CD4-positive, CD25-positive, alpha-beta regulatory T cell (primary cell): ENCODE measurements around the gene USP30. TPM values are rescaled to one million over a fixed set of nuclear protein-coding genes. Genes with fewer than 3 reads are reported as not detected.
"Not testable (repeated sequence)": the region's sequence is repeated elsewhere in the genome, so short reads cannot be mapped to it uniquely, and the experiment has no call there.

Experiments used
- ATAC-seq, 2 donors: fragments of 150-1000 bp; cut with Tn5 transposase; one replicate each; pipeline ENCODE4 v1.10.0; 2021; ENCODE audit warnings: low read depth in 2 of 2, moderate number of reproducible peaks in 2 of 2, moderate library complexity in 1 of 2
- DNase-seq, 3 donors: peaks; one replicate each; pipeline versions ENCODE4 v3.0.0 to v3.0.0-alpha.2; 2012 to 2022; ENCODE audit warnings: mixed read lengths in 1 of 3
- H3K27ac ChIP-seq: one replicate; pipeline ENCODE4 v1.7.0; 2013; ENCODE audit warnings: mild to moderate bottlenecking, low read length; ENCODE audit not compliant: insufficient read depth, poor library complexity, severe bottlenecking
- H3K27me3 ChIP-seq: one replicate; pipeline ENCODE4 v1.7.0; 2013; ENCODE audit warnings: low read length; ENCODE audit not compliant: control insufficient read depth, insufficient read depth
- H3K36me3 ChIP-seq: one replicate; pipeline ENCODE4 v1.7.0; 2013; ENCODE audit warnings: mild to moderate bottlenecking, low read length, moderate library complexity; ENCODE audit not compliant: control insufficient read depth, insufficient read depth
- H3K4me1 ChIP-seq: 2 replicates; pipeline ENCODE4 v1.7.0; 2013; ENCODE audit warnings: mild to moderate bottlenecking, low read length; ENCODE audit not compliant: insufficient read depth, control insufficient read depth, poor library complexity, severe bottlenecking
- H3K4me3 ChIP-seq: one replicate; pipeline ENCODE4 v1.7.0; 2013; ENCODE audit warnings: low read depth, mild to moderate bottlenecking, low read length, moderate library complexity
- H3K9me3 ChIP-seq, 2 experiments: 1 replicate in 1 of 2; 2 replicates in 1 of 2; pipeline ENCODE4 v1.7.0; 2013; ENCODE audit warnings: low read length in 2 of 2, mild to moderate bottlenecking in 1 of 2, moderate library complexity in 1 of 2; ENCODE audit not compliant: control insufficient read depth in 2 of 2
- H3K27ac Mint-ChIP-seq, 3 donors: one replicate each; pipeline ENCODE4 v1.8.0; 2020 to 2022; ENCODE audit warnings: mild to moderate bottlenecking in 3 of 3, mixed read lengths in 3 of 3, moderate library complexity in 2 of 3
- H3K27me3 Mint-ChIP-seq: one replicate; pipeline ENCODE4 v1.8.0; 2022; ENCODE audit warnings: mild to moderate bottlenecking, mixed read lengths
- H3K36me3 Mint-ChIP-seq: one replicate; pipeline ENCODE4 v1.8.0; 2020; ENCODE audit warnings: mixed read lengths
- H3K4me1 Mint-ChIP-seq, 4 donors: one replicate each; pipeline ENCODE4 v1.8.0; 2020 to 2022; ENCODE audit warnings: mixed read lengths in 4 of 4, mild to moderate bottlenecking in 1 of 4
- H3K4me3 Mint-ChIP-seq, 4 donors: one replicate each; pipeline ENCODE4 v1.8.0; 2020 to 2022; ENCODE audit warnings: mild to moderate bottlenecking in 4 of 4, mixed read lengths in 4 of 4, moderate library complexity in 3 of 4
- H3K9me3 Mint-ChIP-seq, 7 donors: one replicate each; pipeline ENCODE4 v1.8.0; 2020 to 2022; ENCODE audit warnings: mixed read lengths in 7 of 7, mild to moderate bottlenecking in 3 of 7, moderate library complexity in 2 of 7
- polyA plus RNA-seq, 4 donors: library from polyadenylated mRNA; unstranded; fragments of 300-500 nt; fragmentation: Illumina TruSeq; gene quantifications; one replicate each; pipeline ENCODE4 v1.2.3, GENCODE V29; 2021
- total RNA-seq: library from RNA; stranded (reverse); gene quantifications from one replicate; pipeline ENCODE4 v1.2.3, GENCODE V29; 2022

The USP30 gene
- total and polyA plus RNA-seq, 5 donors from 2014 or later: 10.7 to 21.0 (median 11.8) TPM

DNA sequence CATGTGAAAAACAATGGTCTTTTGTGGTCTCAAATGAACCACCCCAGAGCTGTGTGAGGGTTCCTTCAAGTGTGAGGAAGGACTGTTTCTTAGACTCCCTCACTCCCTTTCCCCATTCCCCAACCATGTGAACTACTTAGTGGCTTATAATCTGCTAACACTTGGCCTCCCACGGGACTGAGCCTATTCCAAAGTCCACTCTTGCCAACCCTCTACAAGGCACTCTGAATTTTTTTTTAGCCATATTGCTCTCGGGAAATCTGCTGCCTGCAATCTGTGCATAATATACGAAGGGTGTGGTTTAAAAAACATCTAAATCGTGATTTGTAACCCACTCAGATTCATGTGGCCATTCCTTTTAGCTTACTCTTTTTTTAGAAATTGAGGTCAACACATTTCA, 34.1 kb upstream of the USP30 start:
- peaks cover 51% of the 10 kb centered on the region for H3K27me3 Mint-ChIP-seq
- no peak for DNase-seq
- H3K27ac Mint-ChIP-seq: no peak overlapping the region
- H3K4me1 Mint-ChIP-seq: peaks cover 0 to 6% (median 0%) of the 10 kb centered on the region in 4 donors
- H3K4me3 ChIP-seq: no peak overlapping the region
- H3K4me1 ChIP-seq: peaks cover 3% of the 10 kb centered on the region
- H3K27me3 ChIP-seq: peaks cover 31% of the 10 kb centered on the region
- H3K4me3 Mint-ChIP-seq: no peak overlapping the region
- H3K27ac ChIP-seq: no peak overlapping the region
- no peaks in the 10 kb centered on the region for H3K9me3 ChIP-seq
- no peak for ATAC-seq
- H3K9me3 Mint-ChIP-seq: no peaks in the 10 kb centered on the region
- no peaks in the 10 kb centered on the region for H3K36me3 ChIP-seq
- no peaks in the 10 kb centered on the region for H3K36me3 Mint-ChIP-seq

DNA sequence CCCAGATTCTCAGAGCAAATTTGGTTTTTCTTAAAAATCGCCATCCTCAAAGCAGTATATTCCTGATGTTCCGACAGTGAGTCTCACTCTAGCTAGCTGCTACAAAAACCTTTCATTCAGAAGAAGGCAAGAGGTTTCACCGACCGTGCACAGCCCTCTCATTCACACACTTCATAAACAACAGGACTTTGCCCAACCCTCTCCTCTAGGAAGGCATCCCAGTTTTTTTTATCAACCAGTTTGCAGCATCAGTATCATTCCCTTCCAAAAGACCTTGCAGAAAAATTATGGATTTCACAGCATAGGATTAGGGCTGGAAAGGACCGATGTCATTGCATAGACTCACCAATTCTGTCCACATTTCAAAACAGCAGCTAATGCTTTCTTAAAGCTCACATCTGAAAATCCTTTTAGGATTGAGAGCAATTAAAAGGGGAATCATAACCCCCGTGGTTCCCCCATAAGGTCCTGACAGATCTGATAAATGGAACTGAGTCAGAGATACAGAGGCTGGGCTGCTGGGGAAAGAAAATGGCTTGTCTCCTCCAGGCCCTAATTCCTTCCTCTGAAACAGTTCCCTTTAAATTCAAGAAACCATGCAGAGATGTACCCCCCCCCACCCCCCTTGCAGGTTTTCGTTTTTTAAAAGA, 32.1 kb upstream of the USP30 start:
- Mint-ChIP-seq H3K9me3 (no peaks in the 10 kb centered on the region), H3K27me3 (peaks cover 41% of the 10 kb centered on the region), H3K4me1 (peaks cover 0 to 6% (median 0%) of the 10 kb centered on the region in 4 donors), H3K36me3 (no peaks in the 10 kb centered on the region), H3K27ac (no peak overlapping the region), H3K4me3 (no peak overlapping the region)
- Histone ChIP-seq H3K4me3 (no peak overlapping the region), H3K9me3 (no peaks in the 10 kb centered on the region), H3K27me3 (peaks cover 31% of the 10 kb centered on the region), H3K36me3 (no peaks in the 10 kb centered on the region), H3K4me1 (peaks cover 3% of the 10 kb centered on the region), H3K27ac (no peak overlapping the region)
- DNase-seq: no peak
- no peak for ATAC-seq

GRCh38 chr12:109020796-109021380, 31.5 kb upstream of the USP30 start, which contains the start of gene SVOP:
SVOP (minus strand) TSS chr12:109021068; CDS start chr12:109020868, 200 bp downstream.
- H3K4me1 Mint-ChIP-seq: peaks cover 0 to 6% (median 0%) of the 10 kb centered on the region in 4 donors
- H3K36me3 ChIP-seq: no peaks in the 10 kb centered on the region
- H3K27ac Mint-ChIP-seq: no peak within 1 kb of the TSS
- peaks cover 3% of the 10 kb centered on the region for H3K4me1 ChIP-seq
- peaks cover 40% of the 10 kb centered on the region for H3K27me3 Mint-ChIP-seq
- no peaks in the 10 kb centered on the region for H3K9me3 Mint-ChIP-seq
- no peaks in the 10 kb centered on the region for H3K9me3 ChIP-seq
- no peak within 1 kb of the TSS for H3K4me3 Mint-ChIP-seq
- H3K27me3 ChIP-seq: peaks cover 29% of the 10 kb centered on the region
- no peak within 1 kb of the TSS for H3K27ac ChIP-seq
- no peaks in the 10 kb centered on the region for H3K36me3 Mint-ChIP-seq
- no peak within 1 kb of the TSS for H3K4me3 ChIP-seq
- ATAC-seq (no peak), DNase-seq (peak in 1 of 3 donors; percentile 8)

GRCh38 chr12:109027767-109028166, 24.6 kb upstream of the USP30 start:
- no peaks in the 10 kb centered on the region for H3K36me3 ChIP-seq
- no peak overlapping the region for H3K27ac ChIP-seq
- H3K4me3 ChIP-seq: no peak overlapping the region
- peaks cover 35% of the 10 kb centered on the region for H3K27me3 Mint-ChIP-seq
- peaks cover 0 to 4% (median 0%) of the 10 kb centered on the region in 7 donors for H3K9me3 Mint-ChIP-seq
- no peaks in the 10 kb centered on the region for H3K9me3 ChIP-seq
- H3K27me3 ChIP-seq: peaks cover 11% of the 10 kb centered on the region
- ATAC-seq (no peak), DNase-seq (no peak)
- no peak overlapping the region for H3K27ac Mint-ChIP-seq
- no peaks in the 10 kb centered on the region for H3K4me1 ChIP-seq
- H3K4me1 Mint-ChIP-seq: no peaks in the 10 kb centered on the region
- H3K36me3 Mint-ChIP-seq: no peaks in the 10 kb centered on the region
- no peak overlapping the region for H3K4me3 Mint-ChIP-seq

GRCh38 chr12:109028624-109029023, 23.8 kb upstream of the USP30 start:
- not testable (repeated sequence) for H3K4me3 ChIP-seq, H3K9me3 Mint-ChIP-seq, H3K36me3 Mint-ChIP-seq, H3K4me1 ChIP-seq, H3K36me3 ChIP-seq, H3K4me3 Mint-ChIP-seq, H3K9me3 ChIP-seq, H3K27ac ChIP-seq, DNase-seq, H3K4me1 Mint-ChIP-seq, ATAC-seq, H3K27ac Mint-ChIP-seq
- H3K27me3 Mint-ChIP-seq: peaks cover 40% of the 10 kb centered on the region
- H3K27me3 ChIP-seq: peaks cover 10% of the 10 kb centered on the region

- Histone ChIP-seq H3K9me3 (no peaks in the 10 kb centered on the region), H3K4me1 (no peaks in the 10 kb centered on the region), H3K4me3 (no peak overlapping the region), H3K36me3 (no peaks in the 10 kb centered on the region), H3K27ac (no peak overlapping the region), H3K27me3 (peaks cover 10% of the 10 kb centered on the region)
- no peak overlapping the region for H3K27ac Mint-ChIP-seq
- H3K4me1 Mint-ChIP-seq: no peaks in the 10 kb centered on the region
- H3K9me3 Mint-ChIP-seq: peaks cover 0 to 6% (median 0%) of the 10 kb centered on the region in 7 donors
- ATAC-seq (no peak), DNase-seq (no peak)
- H3K27me3 Mint-ChIP-seq: peaks cover 39% of the 10 kb centered on the region
- H3K4me3 Mint-ChIP-seq: no peak overlapping the region
- no peaks in the 10 kb centered on the region for H3K36me3 Mint-ChIP-seq
These were observed 23.0 kb upstream of the USP30 start for GRCh38 chr12:109029411-109029810.

DNA sequence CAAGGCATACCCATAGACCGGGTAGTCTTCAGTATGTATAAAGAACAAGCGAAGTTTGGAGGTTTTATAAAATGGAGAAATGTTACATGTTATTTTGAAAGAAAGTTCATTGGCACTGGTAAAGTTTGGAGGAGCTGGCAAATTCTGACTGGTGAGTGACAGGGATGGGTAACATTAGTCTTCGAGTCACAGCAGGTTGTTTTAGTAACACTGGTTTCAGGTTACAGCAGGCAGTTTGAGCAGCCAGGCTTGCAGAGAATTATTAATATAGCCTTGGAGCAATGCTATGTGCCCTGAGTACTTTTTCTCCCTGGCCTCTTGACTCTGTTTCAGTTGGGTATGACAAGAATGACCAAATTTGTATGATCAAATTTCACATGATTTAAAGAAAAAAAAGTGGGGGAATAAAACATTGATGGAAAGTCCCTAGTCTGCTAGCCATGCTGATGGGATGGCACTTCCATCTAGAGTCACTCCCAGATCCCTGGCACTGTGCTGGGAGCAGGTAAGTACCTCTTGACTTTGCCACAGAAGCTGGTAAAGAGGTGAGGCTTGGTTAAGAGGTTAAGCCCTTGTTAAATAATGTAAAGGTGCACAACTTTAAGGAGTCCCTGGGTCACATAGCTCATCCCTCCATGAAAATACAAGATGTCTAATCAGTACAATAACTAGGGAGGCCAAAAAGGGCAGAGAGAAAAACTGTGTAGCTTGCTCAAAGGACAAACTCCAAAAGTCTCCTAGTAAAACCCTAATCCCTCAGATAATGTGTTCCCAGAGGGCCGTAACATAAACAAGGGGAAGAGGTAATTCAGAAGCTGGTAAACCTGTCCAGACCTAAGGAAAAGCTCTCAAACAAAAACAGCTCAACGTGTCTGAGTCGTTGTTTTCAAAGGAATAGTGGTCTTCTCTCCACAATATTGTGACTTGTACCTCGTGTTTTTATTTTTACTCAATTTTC, 18.9 kb upstream of the USP30 start:
- Mint-ChIP-seq H3K4me1 (no peaks in the 10 kb centered on the region), H3K27ac (no peak overlapping the region), H3K9me3 (peaks cover 1 to 21% (median 6%) of the 10 kb centered on the region in 7 donors), H3K36me3 (no peaks in the 10 kb centered on the region), H3K27me3 (peaks cover 58% of the 10 kb centered on the region), H3K4me3 (no peak overlapping the region)
- peaks cover 7 to 8% of the 10 kb centered on the region in 2 experiments for H3K9me3 ChIP-seq
- DNase-seq: no peak
- H3K36me3 ChIP-seq: no peaks in the 10 kb centered on the region
- H3K27me3 ChIP-seq: peaks cover 8% of the 10 kb centered on the region
- H3K4me3 ChIP-seq: no peak overlapping the region
- ATAC-seq: no peak
- no peaks in the 10 kb centered on the region for H3K4me1 ChIP-seq
- H3K27ac ChIP-seq: no peak overlapping the region
